GOT3 (cell line): Measurements from ENCODE around the gene U2SURP.
A peak's percentile ranks its signal among the peaks of the same experiment; 100 is the strongest.

Experiments used
- DNase-seq: peaks from one replicate; lab custom pipeline; 2025; ENCODE audit warnings: mixed read lengths; lab: John Stamatoyannopoulos, UW

U2SURP gene

DNA sequence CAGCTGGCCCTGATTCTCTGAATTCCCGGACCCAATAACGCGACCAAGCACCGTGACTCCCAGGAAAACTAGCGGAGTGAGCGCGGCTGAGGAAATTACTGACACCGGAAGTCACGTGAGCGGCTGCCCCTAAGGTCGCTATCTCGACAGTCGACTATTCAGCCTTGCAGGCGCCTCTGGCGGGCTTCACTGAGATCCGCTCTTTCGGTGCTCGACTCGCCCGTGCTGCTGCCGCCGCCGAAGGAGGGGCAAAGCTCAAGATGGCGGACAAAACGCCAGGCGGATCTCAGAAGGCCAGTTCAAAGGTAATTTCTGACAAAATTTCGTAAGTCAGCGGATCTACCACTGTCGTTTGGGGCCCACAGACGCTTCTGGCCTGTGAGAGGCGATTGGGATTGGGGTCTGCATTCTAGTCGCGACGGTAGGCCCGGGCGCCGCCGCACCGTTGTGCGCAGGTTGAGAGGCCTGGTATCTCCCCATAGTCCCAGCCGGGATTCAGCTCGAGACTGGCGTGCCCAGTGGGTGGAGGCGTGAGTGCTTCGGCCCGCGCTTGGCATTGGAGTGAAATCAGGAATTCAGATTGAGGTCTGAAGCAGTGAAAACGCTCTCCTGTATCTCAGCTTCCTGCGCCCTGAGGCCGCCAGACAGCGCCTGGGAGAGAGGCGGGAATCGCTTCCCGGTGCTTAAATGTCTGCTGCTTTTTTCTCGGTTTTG is at the start of gene U2SURP:
U2SURP (plus strand) TSS at position 202 of the 714 bp plus-strand sequence; CDS start at position 261, 59 bp downstream.
- DNase-seq: peak; percentile 90

DNA sequence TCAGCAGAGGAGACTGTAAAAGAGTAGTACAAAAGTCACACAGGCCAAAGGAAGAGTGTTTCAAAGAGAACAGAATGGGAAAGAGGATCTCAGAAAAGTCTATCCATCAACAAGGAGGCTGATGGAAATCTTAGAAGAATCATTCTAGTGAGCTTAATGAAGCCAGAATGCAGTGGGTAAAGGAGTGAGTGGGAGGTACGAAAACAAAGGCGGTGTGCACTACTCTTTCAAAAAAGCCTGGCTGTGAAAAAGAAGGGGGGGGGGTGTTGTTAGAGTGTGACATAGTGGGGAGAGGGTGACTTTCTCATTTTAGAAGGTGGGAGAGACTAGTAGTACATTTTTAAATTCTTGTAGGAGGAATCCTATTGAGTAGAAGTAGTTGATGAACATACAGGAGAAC is 49.6 kb upstream of the U2SURP start:
- no peak for DNase-seq

DNA sequence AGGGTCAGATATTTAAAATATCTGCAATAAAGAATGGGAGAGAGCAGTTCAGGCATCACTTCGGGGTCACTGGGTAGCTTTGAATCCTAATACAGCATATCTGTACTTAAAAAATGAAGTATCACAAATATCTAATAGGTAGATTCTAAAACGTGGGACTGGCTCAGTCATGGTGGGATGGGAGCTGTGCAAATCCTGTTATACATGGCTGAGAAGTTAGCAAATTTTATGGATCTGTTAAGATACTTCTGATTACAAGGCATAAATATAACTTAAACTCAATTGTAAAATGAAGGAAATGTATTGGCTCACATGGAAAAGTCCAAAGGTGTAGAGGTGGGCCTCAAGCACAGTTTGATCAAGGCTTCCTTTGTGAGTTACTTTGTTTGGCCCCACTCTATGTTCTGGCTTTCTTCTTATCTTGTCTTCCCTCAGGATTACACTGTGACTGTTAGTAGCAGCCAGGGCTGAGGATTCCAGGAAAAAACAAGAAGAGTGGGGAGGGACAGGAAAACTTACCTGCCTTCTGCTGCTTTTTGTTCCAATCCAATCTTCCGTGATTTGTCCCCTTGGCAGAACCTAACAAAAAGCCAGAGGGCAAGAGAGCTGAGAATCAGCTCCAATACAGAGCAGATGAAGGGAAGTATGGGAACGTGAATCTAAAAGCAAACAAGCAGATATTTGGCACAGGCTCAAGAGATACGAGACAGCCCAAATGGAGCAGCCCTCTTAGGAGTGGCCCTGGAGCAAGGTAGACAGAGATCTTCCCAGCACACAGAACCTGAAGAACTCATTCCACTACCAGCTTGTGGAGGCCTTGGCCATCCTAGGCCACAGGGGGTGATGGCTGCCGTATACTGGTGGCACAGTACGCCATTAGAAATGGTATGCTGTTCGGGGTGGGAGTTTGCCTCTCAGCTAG is 48.8 kb upstream of the U2SURP start:
- no peak for DNase-seq

DNA sequence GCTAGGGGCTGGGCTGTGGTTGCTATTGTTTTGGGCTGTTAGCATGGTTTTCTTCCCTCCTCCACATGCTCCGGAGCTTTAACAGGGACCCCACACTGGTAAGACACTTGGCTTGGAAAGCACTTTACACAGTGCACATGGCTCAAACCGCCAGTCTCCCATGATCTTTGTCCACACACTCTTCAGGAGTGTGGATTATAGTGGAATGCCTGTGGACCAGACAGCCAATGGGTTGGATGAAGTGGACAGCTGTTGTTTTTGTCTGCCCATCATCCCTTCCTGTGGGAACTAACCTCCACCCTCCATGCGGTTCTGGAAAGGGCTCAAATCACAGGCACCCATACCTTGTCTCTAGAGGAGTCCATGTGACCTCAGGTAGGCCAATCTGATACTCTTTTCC is 47.9 kb upstream of the U2SURP start:
- no peak for DNase-seq

DNA sequence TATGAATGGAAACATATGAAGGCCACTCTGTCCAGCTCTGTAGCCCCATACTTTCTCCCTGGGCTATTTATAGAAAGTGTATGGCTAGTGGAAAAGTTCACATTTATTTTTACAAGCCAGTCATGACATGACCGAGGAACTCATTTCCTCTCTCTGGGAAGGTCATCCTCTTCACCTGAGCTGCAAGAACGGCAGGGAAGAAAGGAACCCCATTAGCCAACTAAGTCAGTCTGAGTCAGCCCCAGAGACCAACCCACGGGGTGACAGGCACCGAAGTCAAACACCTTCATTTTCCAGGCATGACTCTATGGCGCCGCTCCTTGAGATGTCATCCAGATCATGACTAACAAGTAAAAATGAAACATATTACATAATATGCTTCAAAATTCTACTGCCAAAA is 42.7 kb upstream of the U2SURP start:
- DNase-seq: no peak

DNA sequence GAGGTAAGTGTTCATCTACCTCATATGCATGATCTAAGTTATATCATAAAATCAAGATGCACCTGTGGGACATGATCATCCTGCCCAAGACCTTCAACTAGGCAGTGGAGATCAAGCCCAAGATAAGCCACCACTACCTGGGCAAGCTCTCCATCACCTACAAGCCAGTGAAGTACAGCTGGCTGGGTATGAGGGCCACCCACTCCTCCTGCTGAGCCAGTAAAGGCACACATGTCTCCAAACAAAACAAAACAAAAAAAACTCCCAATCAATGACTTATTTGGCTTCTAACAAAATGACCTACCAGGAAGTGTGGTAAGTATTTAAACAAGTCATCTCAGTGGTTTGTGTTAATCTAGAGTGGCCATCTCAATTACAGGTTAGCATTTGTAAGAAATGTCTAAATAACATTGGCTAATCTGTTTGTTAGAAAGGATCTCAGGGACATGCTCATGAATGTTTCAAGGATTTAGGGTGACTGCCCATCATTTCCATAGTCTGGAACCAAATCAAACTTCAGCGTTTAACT is 41.0 kb upstream of the U2SURP start:
- no peak for DNase-seq

DNA sequence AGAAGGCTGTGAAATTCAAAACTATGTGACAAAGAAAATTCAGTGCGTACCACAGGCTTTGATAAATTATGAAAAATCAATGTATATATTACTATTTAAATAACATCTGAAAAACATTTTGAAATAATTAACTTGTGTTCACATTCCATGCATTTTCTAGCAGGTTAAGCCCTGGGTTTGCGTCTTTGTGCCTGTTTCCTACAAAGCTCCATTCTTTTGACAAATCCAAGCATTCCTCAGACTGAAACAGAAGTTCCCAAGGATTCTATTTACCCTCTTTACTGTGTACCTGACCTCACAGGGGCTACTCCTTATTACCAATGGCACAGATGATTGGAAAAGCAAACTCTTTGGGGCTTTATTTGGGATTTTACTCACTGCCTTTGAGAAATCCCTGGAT is 39.8 kb upstream of the U2SURP start:
- DNase-seq: no peak

DNA sequence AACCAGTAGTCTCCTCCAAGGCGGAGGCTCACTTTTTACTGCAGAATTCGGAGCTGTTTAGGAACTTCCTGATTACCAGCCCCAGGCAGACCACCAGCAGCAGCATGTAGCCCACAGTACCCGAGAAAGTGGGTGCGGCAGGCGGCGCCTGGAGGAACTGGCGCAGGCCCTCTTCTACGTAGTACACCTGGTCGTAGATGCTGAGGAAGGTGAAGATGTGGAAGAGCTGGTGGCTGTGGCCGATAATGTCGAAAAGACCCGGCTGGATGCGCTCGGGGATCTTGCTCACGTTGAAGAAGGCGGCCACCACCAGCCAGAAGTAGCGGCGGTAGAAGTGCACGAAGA is 39.2 kb upstream of the U2SURP start:
- no peak for DNase-seq

DNA sequence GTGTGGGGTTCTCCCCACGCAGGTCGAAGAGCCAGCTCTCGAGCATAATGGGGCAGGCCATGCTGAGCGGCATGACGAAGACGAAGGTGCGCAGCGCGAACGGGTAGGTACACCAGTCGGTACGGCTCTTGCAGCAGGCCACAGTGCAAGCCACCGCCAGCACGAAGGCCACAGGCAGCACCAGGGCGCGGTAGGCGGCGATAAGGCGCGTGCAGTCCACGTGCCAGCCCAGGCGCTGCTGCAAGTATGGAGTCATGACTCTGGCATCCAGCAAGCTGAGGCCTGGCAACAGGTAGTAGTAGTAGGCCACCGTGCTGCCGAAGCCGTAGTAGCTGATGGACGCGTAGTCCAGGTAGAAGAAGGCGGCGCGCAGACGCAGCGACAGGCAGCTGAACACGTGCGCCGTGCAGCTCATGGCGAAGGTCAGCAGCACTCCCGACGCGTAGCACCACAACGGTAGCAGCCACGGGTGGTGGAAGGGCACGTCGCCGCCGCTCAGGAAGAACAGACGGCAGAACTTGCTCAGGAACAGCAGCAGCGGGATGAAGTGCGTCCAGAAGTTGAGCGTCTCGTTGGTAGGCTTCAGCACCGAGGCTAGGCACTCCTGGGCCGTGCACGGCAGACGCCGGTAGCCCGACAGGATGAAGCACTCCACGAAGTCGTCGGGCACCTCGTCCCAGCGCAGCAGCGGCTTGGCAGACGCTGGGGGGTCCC is 38.7 kb upstream of the U2SURP start:
- no peak for DNase-seq

DNA sequence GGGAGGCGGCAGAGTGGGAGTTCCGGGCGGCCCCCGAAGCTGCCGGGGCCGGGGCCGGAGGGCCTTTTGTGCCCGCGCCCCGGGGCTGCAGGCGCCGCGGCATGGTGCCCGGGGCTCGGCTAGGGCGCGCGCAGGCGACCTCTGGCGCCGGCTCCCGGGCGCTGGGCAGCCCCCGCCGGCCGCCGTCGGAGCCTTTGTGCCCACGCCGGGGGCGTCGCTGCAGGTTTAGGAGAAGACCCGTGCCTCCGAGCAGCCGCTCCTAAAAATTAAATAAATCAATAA is 38.2 kb upstream of the U2SURP start:
- DNase-seq: no peak

DNA sequence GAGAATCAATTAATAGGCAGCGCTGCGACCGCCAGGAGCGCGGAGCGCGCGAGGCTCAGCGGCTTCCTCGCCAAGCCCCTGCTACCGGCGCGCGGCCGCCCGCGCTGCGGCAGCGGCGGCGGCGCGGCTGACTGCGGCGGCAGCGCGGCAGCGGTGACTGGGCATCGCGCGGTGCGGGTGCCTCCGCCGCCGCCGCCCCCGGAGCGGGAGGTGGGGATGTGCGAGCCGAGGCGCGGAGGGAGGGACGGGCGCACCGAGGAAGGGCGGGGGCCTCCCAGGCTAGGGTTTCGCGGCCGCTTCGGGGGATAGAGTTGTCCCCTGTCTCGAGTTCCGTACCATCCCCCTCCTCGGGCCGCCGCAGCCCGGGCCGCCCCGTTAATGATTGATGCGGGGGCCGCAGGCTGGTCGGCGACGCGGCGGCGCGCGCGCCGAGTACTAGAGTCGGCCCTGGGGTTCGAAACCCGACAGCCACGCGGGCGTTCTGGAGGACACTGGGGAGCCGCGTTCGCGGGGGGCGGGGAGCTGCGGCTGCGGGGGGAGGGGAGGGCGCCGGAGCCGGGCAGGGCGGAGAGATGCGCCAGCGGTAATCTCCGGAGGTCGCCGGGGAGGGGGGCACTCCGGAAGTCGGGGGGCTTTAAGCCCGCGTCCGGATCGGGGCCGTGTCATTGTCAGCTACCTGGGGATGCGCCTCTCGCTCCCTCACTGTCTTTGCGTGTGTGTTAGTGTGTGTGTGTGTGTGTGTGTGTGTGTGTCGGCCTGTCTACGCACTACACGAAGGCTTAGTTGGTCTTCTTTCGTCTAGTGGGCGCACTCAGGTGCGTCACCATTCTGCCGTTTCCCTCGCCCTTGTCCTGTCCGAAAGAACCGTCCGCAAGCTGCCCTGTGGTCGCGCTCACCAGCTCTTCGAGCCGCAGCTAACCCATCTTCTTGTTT is 37.6 kb upstream of the U2SURP start, which contains the start of gene PAQR9:
PAQR9 (minus strand) TSS at position 159 of the 933 bp plus-strand sequence. CDS start 338 bp downstream, outside the sequence.
- no peak for DNase-seq

DNA sequence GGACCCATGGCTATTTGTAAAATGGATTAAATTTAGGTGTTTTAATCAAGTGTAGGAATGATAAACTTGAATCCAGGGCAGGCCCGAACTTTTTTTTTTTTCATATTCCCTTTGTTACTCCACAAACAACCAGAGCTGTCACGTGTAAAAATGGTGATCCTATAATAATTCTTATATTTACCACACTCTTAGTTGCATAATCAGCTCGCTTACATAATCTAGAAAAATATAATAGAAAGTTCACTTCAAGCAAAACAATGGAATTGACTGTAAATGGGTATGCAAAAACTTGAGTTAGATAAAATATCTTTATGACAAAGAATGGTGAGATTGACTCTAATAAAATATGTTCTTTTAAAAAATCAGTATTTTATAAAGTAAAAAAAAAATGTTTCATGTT is 35.8 kb upstream of the U2SURP start:
- no peak for DNase-seq

DNA sequence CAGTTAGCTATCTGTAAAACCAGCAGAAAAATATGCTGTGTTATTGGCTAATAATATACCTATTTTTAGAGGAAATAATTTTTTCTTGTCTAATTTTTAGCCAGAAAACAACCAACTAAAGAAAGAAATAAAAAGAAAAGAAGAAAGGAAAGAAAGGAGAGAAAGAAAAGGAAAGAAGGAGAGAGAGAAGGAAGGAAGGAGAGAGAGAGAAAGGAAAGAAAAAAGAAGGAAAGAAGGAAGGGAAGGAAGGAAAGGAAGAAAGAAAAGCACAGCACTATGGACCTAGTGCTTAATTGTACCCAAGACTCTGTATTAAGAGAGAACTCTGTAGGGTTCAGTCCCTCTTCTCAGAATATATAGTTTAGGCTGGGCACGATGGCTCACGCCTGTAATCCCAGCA is 34.6 kb upstream of the U2SURP start:
- no peak for DNase-seq

DNA sequence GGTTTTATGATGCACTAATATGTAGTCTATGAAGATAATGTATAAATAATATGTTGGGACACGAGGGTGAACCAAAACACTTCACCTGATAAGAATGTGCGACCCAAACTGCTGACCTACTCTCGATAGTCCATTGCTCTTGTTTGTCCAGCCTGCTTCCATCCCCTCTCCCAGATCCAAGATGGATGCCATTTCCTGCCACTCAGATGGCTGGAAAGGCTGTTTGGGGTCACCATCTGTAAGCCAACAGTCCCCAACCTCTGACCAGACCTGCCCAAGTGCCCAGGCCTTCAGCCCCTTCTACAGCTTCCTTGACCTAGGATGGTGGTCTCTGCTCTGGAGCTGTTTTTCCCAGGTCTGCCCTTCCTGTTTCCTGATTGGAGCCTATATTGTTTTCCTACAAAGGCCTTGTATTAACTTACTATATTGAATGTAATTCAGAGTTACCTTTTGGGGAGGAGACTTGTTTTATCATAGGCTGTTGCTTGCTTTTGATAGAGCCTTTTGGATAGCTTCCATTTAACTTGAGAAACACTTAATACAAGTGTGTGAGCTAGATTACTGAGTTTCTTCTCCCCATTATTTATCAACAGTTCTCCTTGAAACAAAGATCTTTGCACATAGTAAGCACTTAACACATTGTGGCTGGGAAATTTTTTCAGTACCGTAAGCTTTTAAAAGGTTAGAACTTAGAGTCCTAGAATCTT is 32.9 kb upstream of the U2SURP start:
- DNase-seq: no peak

DNA sequence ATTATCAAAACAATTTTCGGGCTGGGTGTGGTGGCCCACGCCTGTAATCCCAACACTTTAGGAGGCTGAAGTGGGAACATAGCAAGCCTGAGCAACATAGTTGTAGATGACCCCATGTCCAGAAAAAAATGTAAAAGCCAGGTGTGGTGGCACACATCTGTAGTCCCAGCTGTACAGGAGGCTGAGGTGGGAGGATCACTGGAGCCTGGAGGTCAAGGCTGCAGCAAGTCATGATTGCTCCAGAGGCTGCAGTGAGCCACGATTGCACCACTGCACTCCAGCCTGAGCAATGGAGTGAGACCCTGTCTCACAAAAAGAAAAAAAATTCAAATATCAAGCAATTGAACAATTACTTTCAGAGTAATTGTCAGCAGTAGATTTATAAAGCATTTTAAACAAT is 29.9 kb upstream of the U2SURP start:
- no peak for DNase-seq

DNA sequence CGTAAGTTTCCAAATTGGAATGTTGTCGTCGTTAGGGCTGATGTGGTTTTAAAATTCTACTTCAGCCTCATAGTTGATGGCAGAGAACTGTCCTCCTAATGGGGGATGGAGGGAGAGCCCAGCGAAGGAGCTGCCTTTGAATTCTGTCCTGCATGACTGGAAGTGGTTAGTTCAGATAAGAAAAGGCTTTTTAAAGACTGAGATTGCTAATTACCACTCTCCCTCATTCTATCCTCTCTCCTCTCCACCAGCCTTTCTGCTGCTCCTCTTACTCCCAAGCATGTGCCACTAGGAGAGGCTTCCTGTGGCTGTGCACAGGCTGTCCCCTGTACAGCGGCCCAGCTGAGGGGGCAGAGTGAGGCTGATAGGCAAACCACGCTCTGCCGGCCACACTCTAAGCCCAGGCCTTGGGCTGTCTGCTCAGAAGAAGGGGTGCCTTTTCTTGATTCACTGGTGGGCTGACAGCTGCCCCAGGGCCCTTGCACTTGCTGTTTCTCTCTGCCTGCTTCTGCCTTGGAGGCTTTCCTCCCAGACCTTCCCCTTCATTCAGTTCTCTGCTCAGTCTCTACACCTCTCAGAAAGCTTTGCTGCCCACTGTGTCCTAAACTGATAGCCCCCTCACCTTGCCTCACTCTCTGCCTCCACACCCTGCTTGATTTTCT is 29.1 kb upstream of the U2SURP start:
- DNase-seq: no peak

DNA sequence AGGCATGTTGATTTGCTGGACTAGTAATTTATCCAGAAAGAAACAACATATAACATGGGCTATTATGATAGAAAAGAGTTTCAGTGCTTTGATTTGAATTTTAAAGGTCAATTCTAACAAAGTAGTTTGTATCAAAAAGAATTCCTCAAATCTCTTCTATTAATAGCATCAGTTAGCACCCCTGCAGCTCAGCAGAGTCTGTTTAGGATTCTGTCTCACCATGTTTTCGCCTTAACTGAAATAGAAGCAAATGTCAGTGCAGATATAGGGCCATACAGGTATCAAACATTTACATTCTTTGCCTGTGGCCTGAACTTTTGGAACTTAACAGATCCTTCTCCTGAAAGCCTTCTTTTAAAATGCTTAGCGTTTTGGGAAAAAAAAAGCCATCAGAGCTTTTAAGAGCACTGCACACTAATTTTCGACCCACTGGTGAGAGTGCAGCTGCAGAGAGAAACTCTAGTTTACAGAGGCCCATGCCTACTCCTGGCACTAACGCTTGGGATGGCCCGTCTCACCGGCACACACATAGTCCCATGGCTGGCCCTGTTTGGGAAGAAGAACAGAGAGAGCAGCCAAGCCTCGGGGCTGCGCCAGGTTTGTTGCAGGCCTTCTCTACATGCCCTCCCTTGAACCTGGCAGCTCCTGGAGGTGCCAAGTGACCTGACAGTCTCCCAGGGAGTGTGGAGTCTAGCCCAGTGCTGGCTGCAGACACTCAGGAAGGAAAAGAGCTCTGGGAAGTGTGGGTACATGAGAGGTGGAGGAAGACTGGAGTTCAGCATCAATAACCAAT is 28.0 kb upstream of the U2SURP start:
- no peak for DNase-seq

DNA sequence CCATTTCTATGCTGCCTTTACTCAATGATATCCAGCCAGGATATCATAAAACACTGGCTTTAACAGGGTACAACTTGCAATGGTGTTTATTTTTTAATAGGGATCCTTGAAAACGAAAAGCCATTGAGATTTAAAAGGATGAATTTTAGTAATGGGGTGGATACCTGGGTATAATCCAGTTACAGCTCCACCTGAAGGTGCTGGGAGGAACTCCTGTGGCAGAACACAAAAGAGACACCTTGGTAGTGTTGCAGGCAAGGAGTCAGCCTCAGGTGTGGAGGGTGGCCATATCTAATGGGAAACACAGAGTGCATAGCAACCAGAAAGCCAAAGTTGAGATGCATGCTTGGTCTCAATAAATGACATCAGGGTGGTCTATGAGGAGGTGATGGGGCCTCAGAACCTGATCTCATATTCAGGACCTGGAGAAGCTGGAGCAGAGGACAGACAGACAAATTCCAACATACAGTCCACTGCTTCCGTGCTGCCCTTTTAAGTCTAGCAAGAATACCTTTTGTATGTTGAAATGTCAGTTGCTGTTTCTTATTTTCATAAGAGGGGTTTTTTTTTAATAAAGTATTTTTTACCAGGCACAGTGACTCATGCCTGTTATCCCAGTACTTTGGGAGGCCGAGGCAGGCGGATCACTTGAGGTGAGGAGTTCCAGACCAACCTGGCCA is 25.9 kb upstream of the U2SURP start:
- DNase-seq: no peak
